Endometrial microvascular endothelial cells (primary cell): ENCODE data around the gene ADD1. TPM values are rescaled to one million over a fixed set of nuclear protein-coding genes. Genes with fewer than 3 reads are reported as not detected.

Source experiments
- in situ Hi-C: cut with HindIII; loops from 2 replicates; pipeline ENCODE4 v1.10.0; 2017; ENCODE audit warnings: low sequenced_read_pairs, low pct_unique_long_range_greater_than_20kb; ENCODE audit errors: inconsistent ontology term
- total RNA-seq: library from RNA; depleted of rRNA; stranded (reverse); fragments of >200 nt; gene quantifications from one replicate; pipeline ENCODE4 v1.2.3, GENCODE V29; 2015; ENCODE audit errors: inconsistent ontology term

ADD1 gene
- total RNA-seq, 1 donor from 2014 or later: 182 TPM

GRCh38 chr4:2867758-2868491, 24.3 kb downstream of the ADD1 start:
- in situ Hi-C loops: no loop called here

- in situ Hi-C loops: no loop called here
Measured at GRCh38 chr4:2868877-2869487, 25.3 kb downstream of the ADD1 start.

- in situ Hi-C loops: no loop called here
Measured at GRCh38 chr4:2869659-2870058, 26.0 kb downstream of the ADD1 start.

- in situ Hi-C loops: no loop called here
Measured at GRCh38 chr4:2870082-2870481, 26.4 kb downstream of the ADD1 start.

GRCh38 chr4:2871466-2871865, 27.8 kb downstream of the ADD1 start:
- in situ Hi-C loops: no loop called here

- in situ Hi-C loops: no loop called here
Measured at GRCh38 chr4:2871911-2872310, 28.3 kb downstream of the ADD1 start.

GRCh38 chr4:2873329-2873728, 29.7 kb downstream of the ADD1 start:
- in situ Hi-C loops: no loop called here

- in situ Hi-C loops: no loop called here
Measured at GRCh38 chr4:2874861-2875260, 31.2 kb downstream of the ADD1 start.

GRCh38 chr4:2875556-2875955, 31.9 kb downstream of the ADD1 start:
- in situ Hi-C loops: no loop called here

- in situ Hi-C loops: no loop called here
Measured at GRCh38 chr4:2878346-2878745, 34.7 kb downstream of the ADD1 start.

GRCh38 chr4:2879026-2879425, 35.4 kb downstream of the ADD1 start:
- in situ Hi-C loops: no loop called here

- in situ Hi-C loops: no loop called here
Measured at GRCh38 chr4:2881431-2881830, 37.8 kb downstream of the ADD1 start.

GRCh38 chr4:2882341-2882740, 38.7 kb downstream of the ADD1 start:
- in situ Hi-C loops: no loop called here

- in situ Hi-C loops: no loop called here
Measured at GRCh38 chr4:2886161-2886560, 42.5 kb downstream of the ADD1 start.

GRCh38 chr4:2886622-2887021, 43.0 kb downstream of the ADD1 start:
- in situ Hi-C loops: no loop called here

- in situ Hi-C loops: no loop called here
Measured at GRCh38 chr4:2887343-2887742, 43.7 kb downstream of the ADD1 start.

GRCh38 chr4:2888886-2889285, 45.2 kb downstream of the ADD1 start:
- in situ Hi-C loops: no loop called here

- in situ Hi-C loops: no loop called here
Measured at GRCh38 chr4:2891294-2891693, 47.6 kb downstream of the ADD1 start.

- in situ Hi-C loops: no loop called here
Measured at GRCh38 chr4:2893772-2894171, 50.1 kb downstream of the ADD1 start.

- in situ Hi-C loops: no loop called here
Measured at GRCh38 chr4:2898001-2898400, 54.4 kb downstream of the ADD1 start.

GRCh38 chr4:2900741-2901140, 57.1 kb downstream of the ADD1 start:
- in situ Hi-C loops: no loop called here
